ENCODE measurements around the gene ZNF33B.

Gene ZNF33B

GRCh38 chr10:42648512-42648911 lies 10.1 kb upstream of the ZNF33B start:
- Histone ChIP-seq H3K27me3 (ENCODE audit: insufficient read depth, poor library complexity, severe bottlenecking) (no peaks in the 10 kb centered on the region), H3K27ac (replicated peaks) (no peak overlapping the region), H3K4me3 (replicated peaks; ENCODE audit: insufficient read depth, low read length) (no peak overlapping the region)
- no peak for DNase-seq (ENCODE audit: low read depth in 1 of 2, low spot score in 1 of 2)
- TF ChIP-seq GABPA (IDR thresholded peaks at IDR 0.05; ENCODE audit: low read depth): no peak
- TF ChIP-seq POLR2AphosphoS5 (IDR thresholded peaks at IDR 0.05; ENCODE audit: low read depth): no peak
- no peak for TF ChIP-seq REST (IDR thresholded peaks at IDR 0.05; ENCODE audit: insufficient replicate concordance, low read depth)
- TF ChIP-seq SPI1 (IDR thresholded peaks at IDR 0.05; ENCODE audit: borderline replicate concordance, low read depth): no peak
- TF ChIP-seq CTCF (IDR thresholded peaks at IDR 0.05; ENCODE audit: insufficient read depth, low read length): no peak

GRCh38 chr10:42646687-42647640 lies 8.6 kb upstream of the ZNF33B start:
- no peak for DNase-seq (ENCODE audit: low read depth in 1 of 2, low spot score in 1 of 2)
- H3K4me3 ChIP-seq (replicated peaks; ENCODE audit: insufficient read depth, low read length): no peak overlapping the region
- H3K27ac ChIP-seq (replicated peaks): no peak overlapping the region
- H3K27me3 ChIP-seq (ENCODE audit: insufficient read depth, poor library complexity, severe bottlenecking): no peaks in the 10 kb centered on the region
- TF ChIP-seq POLR2AphosphoS5 (IDR thresholded peaks at IDR 0.05; ENCODE audit: low read depth): no peak

GRCh38 chr10:42646214-42646613 lies 7.8 kb upstream of the ZNF33B start:
- H3K27ac ChIP-seq (replicated peaks): no peak overlapping the region
- no peak overlapping the region for H3K4me3 ChIP-seq (replicated peaks; ENCODE audit: insufficient read depth, low read length)
- no peaks in the 10 kb centered on the region for H3K27me3 ChIP-seq (ENCODE audit: insufficient read depth, poor library complexity, severe bottlenecking)
- no peak for DNase-seq (ENCODE audit: low read depth in 1 of 2, low spot score in 1 of 2)
- TF ChIP-seq CTCF (IDR thresholded peaks at IDR 0.05; ENCODE audit: insufficient read depth, low read length) (no peak), REST (IDR thresholded peaks at IDR 0.05; ENCODE audit: insufficient replicate concordance, low read depth) (no peak), GABPA (IDR thresholded peaks at IDR 0.05; ENCODE audit: low read depth) (no peak), POLR2AphosphoS5 (IDR thresholded peaks at IDR 0.05; ENCODE audit: low read depth) (no peak), SPI1 (IDR thresholded peaks at IDR 0.05; ENCODE audit: borderline replicate concordance, low read depth) (no peak)

- no peak for TF ChIP-seq GABPA (IDR thresholded peaks at IDR 0.05; ENCODE audit: low read depth)
- Histone ChIP-seq H3K27ac (replicated peaks) (no peak overlapping the region), H3K4me3 (replicated peaks; ENCODE audit: insufficient read depth, low read length) (no peak overlapping the region), H3K27me3 (ENCODE audit: insufficient read depth, poor library complexity, severe bottlenecking) (no peaks in the 10 kb centered on the region)
- no peak for DNase-seq (ENCODE audit: low read depth in 1 of 2, low spot score in 1 of 2)
Measured at GRCh38 chr10:42645516-42645915, 7.1 kb upstream of the ZNF33B start.
